Body of pancreas (tissue), 4 donors: Measurements from ENCODE around the gene LILRA1.

Source experiments
- POLR2A ChIP-seq, 3 donors: fragments of 450-650 bp; IDR thresholded peaks; one replicate each; pipeline ENCODE4 v1.6.1; 2016; ENCODE audit warnings: antibody characterized with exemption in 3 of 3, mild to moderate bottlenecking in 2 of 3
- TF ChIP-seq, protein P1 (sequence below), 7 experiments: fragments of 450-650 bp in 4 of 7; fragments of 200-600 bp in 3 of 7; sonication (generic) in 3 of 7; IDR thresholded peaks; one replicate each; pipeline ENCODE4 v1.5.1; 2016 to 2019; ENCODE audit warnings: antibody characterized with exemption in 7 of 7

- TF ChIP-seq, protein P1, sequence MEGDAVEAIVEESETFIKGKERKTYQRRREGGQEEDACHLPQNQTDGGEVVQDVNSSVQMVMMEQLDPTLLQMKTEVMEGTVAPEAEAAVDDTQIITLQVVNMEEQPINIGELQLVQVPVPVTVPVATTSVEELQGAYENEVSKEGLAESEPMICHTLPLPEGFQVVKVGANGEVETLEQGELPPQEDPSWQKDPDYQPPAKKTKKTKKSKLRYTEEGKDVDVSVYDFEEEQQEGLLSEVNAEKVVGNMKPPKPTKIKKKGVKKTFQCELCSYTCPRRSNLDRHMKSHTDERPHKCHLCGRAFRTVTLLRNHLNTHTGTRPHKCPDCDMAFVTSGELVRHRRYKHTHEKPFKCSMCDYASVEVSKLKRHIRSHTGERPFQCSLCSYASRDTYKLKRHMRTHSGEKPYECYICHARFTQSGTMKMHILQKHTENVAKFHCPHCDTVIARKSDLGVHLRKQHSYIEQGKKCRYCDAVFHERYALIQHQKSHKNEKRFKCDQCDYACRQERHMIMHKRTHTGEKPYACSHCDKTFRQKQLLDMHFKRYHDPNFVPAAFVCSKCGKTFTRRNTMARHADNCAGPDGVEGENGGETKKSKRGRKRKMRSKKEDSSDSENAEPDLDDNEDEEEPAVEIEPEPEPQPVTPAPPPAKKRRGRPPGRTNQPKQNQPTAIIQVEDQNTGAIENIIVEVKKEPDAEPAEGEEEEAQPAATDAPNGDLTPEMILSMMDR (IDR thresholded peaks at IDR 0.05), result no peak
- no peak for TF ChIP-seq POLR2A (IDR thresholded peaks at IDR 0.05)
Observed at GRCh38 chr19:54586397-54586796, 7.0 kb upstream of the LILRA1 start.
